Uterus (tissue), 2 donors: Measurements from ENCODE around the gene AMN.

ENCODE experiments used
- CTCF ChIP-seq, 4 experiments: fragments of 200-600 bp in 2 of 4; fragments of 450-650 bp in 2 of 4; sonication (generic) in 2 of 4; IDR thresholded peaks; one replicate each; pipeline ENCODE4 v1.5.1; 2016 to 2019; ENCODE audit warnings: antibody characterized with exemption in 4 of 4, mild to moderate bottlenecking in 2 of 4, moderate library complexity in 1 of 4
- POLR2A ChIP-seq, 2 donors: fragments of 450-650 bp; IDR thresholded peaks; one replicate each; pipeline ENCODE4 v1.6.1; 2016; ENCODE audit warnings: antibody characterized with exemption in 2 of 2, mild to moderate bottlenecking in 1 of 2, moderate library complexity in 1 of 2

- TF ChIP-seq CTCF (IDR thresholded peaks at IDR 0.05) (no peak), POLR2A (IDR thresholded peaks at IDR 0.05) (no peak)
These were observed 18.5 kb upstream of the AMN start for GRCh38 chr14:102903889-102904512.
